ENCODE results near the gene PRIM1.
"Not testable (repeated sequence)": the region's sequence is repeated elsewhere in the genome, so short reads cannot be mapped to it uniquely, and the experiment has no call there.

The PRIM1 gene

DNA sequence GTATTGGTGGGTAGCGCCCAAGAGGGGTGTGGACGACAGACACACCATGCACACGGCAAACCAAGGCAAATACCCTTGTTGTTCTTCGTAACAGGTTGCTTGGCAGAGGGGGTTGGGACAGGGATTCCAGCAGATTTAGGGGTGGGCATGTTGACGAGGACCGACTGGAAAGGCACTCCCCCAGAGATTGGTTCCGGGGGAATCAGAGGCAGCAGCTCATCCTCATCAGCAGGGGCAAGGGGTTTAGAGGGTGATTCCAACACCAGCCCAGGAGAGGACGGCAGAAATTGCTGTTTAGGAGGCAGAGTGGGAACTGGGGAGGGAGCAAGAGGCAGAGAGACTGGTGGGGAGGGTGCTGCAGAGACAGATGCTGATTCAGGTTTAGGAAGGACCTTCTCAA lies 36.3 kb downstream of the PRIM1 start:
- Histone ChIP-seq H3K9ac (ENCODE audit: low read length) (no peak overlapping the region), H3K79me2 (ENCODE audit: low read length) (peaks cover 61% of the 10 kb centered on the region), H4K20me1 (ENCODE audit: insufficient read depth, low read length) (peaks cover 77% of the 10 kb centered on the region), H3K36me3 (replicated peaks; ENCODE audit: low read depth, low read length) (peaks cover 70% of the 10 kb centered on the region), H3K4me3 (ENCODE audit: low read length) (no peak overlapping the region), H2AFZ (ENCODE audit: low read depth, low read length) (no peak overlapping the region), H3K4me2 (ENCODE audit: low read length) (no peak overlapping the region), H3K4me1 (ENCODE audit: low read length) (peaks cover 21% of the 10 kb centered on the region), H3K9me3 (ENCODE audit: insufficient read depth, low read length) (no peaks in the 10 kb centered on the region), H3K27me3 (ENCODE audit: low read depth, low read length) (no peaks in the 10 kb centered on the region), H3K27ac (ENCODE audit: low read length) (no peak overlapping the region)
- TF ChIP-seq CTCF (IDR thresholded peaks at IDR 0.05; ENCODE audit: low read depth, low read length) (no peak), EZH2phosphoT487 (IDR thresholded peaks at IDR 0.05; ENCODE audit: low read depth) (no peak)

DNA sequence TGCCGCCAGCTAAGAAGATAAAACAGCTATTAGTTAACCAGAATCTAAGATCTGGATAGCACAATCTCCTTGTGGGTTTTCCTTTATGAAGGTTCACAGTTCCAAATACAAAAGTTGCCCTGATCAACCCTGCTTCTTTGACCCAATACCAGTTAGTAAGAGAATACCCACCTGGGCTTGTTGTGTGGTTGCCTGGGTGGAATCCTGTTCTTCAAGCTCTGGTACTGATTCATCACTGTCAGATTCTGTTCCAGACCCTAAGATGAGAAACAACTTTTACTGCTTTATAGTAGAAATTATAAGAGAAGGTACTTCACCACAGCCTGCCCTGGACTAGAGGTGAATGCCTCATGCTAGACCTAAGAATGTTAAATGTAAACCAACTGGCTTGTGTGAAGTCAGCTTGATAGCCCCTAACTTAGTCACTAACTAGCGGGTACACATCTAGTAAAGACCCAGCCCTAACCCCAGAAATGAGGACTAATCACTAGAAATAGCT lies 37.6 kb downstream of the PRIM1 start:
- H3K79me2 ChIP-seq (ENCODE audit: low read length), result peaks cover 48% of the 10 kb centered on the region
- H3K27ac ChIP-seq (ENCODE audit: low read length), result no peak overlapping the region
- H3K4me2 ChIP-seq (ENCODE audit: low read length), result no peak overlapping the region
- no peak overlapping the region for H2AFZ ChIP-seq (ENCODE audit: low read depth, low read length)
- peaks cover 57% of the 10 kb centered on the region for H3K36me3 ChIP-seq (replicated peaks; ENCODE audit: low read depth, low read length)
- peaks cover 9% of the 10 kb centered on the region for H3K4me1 ChIP-seq (ENCODE audit: low read length)
- H3K4me3 ChIP-seq (ENCODE audit: low read length), result no peak overlapping the region
- H3K9ac ChIP-seq (ENCODE audit: low read length), result no peak overlapping the region
- no peaks in the 10 kb centered on the region for H3K9me3 ChIP-seq (ENCODE audit: insufficient read depth, low read length)
- H3K27me3 ChIP-seq (ENCODE audit: low read depth, low read length), result no peaks in the 10 kb centered on the region
- peaks cover 64% of the 10 kb centered on the region for H4K20me1 ChIP-seq (ENCODE audit: insufficient read depth, low read length)
- TF ChIP-seq EZH2phosphoT487 (IDR thresholded peaks at IDR 0.05; ENCODE audit: low read depth) (no peak), CTCF (IDR thresholded peaks at IDR 0.05; ENCODE audit: low read depth, low read length) (no peak)

GRCh38 chr12:56713345-56713744 lies 38.8 kb downstream of the PRIM1 start:
- H3K4me3 ChIP-seq (ENCODE audit: low read length), result no peak overlapping the region
- H3K79me2 ChIP-seq (ENCODE audit: low read length), result peaks cover 37% of the 10 kb centered on the region
- no peak overlapping the region for H3K27ac ChIP-seq (ENCODE audit: low read length)
- H2AFZ ChIP-seq (ENCODE audit: low read depth, low read length), result no peak overlapping the region
- peaks cover 49% of the 10 kb centered on the region for H3K36me3 ChIP-seq (replicated peaks; ENCODE audit: low read depth, low read length)
- no peak overlapping the region for H3K9ac ChIP-seq (ENCODE audit: low read length)
- no peak overlapping the region for H3K4me2 ChIP-seq (ENCODE audit: low read length)
- H3K27me3 ChIP-seq (ENCODE audit: low read depth, low read length), result no peaks in the 10 kb centered on the region
- no peaks in the 10 kb centered on the region for H3K4me1 ChIP-seq (ENCODE audit: low read length)
- TF ChIP-seq EZH2phosphoT487 (IDR thresholded peaks at IDR 0.05; ENCODE audit: low read depth) (no peak), CTCF (IDR thresholded peaks at IDR 0.05; ENCODE audit: low read depth, low read length) (no peak)
- no peaks in the 10 kb centered on the region for H3K9me3 ChIP-seq (ENCODE audit: insufficient read depth, low read length)
- H4K20me1 ChIP-seq (ENCODE audit: insufficient read depth, low read length), result peaks cover 53% of the 10 kb centered on the region

- Histone ChIP-seq H3K4me1 (ENCODE audit: low read length) (no peaks in the 10 kb centered on the region), H3K79me2 (ENCODE audit: low read length) (peaks cover 4% of the 10 kb centered on the region; the same call in 1 of the 2 replicates), H3K4me2 (ENCODE audit: low read length) (no peak overlapping the region), H3K9ac (ENCODE audit: low read length) (no peak overlapping the region), H3K36me3 (replicated peaks; ENCODE audit: low read depth, low read length) (peaks cover 36% of the 10 kb centered on the region), H2AFZ (ENCODE audit: low read depth, low read length) (no peak overlapping the region), H4K20me1 (ENCODE audit: insufficient read depth, low read length) (peaks cover 20% of the 10 kb centered on the region), H3K9me3 (ENCODE audit: insufficient read depth, low read length) (no peaks in the 10 kb centered on the region), H3K4me3 (ENCODE audit: low read length) (no peak overlapping the region), H3K27me3 (ENCODE audit: low read depth, low read length) (no peaks in the 10 kb centered on the region), H3K27ac (ENCODE audit: low read length) (no peak overlapping the region)
- TF ChIP-seq CTCF (IDR thresholded peaks at IDR 0.05; ENCODE audit: low read depth, low read length) (no peak), EZH2phosphoT487 (IDR thresholded peaks at IDR 0.05; ENCODE audit: low read depth) (no peak)
Observed at GRCh38 chr12:56709759-56710376, 42.3 kb downstream of the PRIM1 start.

DNA sequence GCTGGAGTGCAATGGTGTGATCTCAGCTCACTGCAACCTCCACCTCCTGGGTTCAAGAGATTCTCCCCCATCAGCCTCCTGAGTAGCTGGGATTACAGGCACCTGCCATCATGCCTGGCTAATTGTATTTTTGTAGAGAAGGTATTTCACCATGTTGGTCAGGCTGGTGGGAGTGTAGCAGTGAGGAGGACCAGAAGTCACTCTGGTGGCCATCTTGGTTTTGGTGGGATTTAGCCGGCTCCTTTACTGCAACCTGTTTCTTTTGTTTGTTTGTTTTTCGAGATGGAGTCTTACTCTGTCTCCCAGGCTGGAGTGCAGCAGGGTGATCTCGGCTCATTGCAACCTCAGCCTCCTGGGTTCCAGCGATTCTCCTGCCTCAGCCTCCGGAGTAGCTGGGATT lies 47.6 kb downstream of the PRIM1 start:
- not testable (repeated sequence) for H3K4me1 ChIP-seq (ENCODE audit: low read length); H3K4me3 ChIP-seq (ENCODE audit: low read length); H3K79me2 ChIP-seq (ENCODE audit: low read length); H3K36me3 ChIP-seq (replicated peaks; ENCODE audit: low read depth, low read length); H2AFZ ChIP-seq (ENCODE audit: low read depth, low read length); H3K4me2 ChIP-seq (ENCODE audit: low read length); H3K9me3 ChIP-seq (ENCODE audit: insufficient read depth, low read length); H3K27me3 ChIP-seq (ENCODE audit: low read depth, low read length); H3K9ac ChIP-seq (ENCODE audit: low read length); H4K20me1 ChIP-seq (ENCODE audit: insufficient read depth, low read length); H3K27ac ChIP-seq (ENCODE audit: low read length)
